Upper lobe of left lung (tissue), 6 donors: ENCODE data around the gene NTN1. TPM values are rescaled to one million over a fixed set of nuclear protein-coding genes. Genes with fewer than 3 reads are reported as not detected.

Source experiments
- ATAC-seq, 2 donors: fragments of 200-7000 bp; cut with Tn5 transposase; one replicate each; pipeline ENCODE4 v1.9.1; 2022; ENCODE audit warnings: mild to moderate bottlenecking in 2 of 2, moderate library complexity in 2 of 2; ENCODE audit not compliant: low FRiP score in 2 of 2
- DNase-seq, 2 donors: peaks; one replicate each; pipeline ENCODE4 v3.0.0-alpha.2; 2019 to 2020
- H3K27ac ChIP-seq, 4 donors: fragments of 200-600 bp; sonication (generic); one replicate each; pipeline ENCODE4 v1.5.1; 2016 to 2019
- H3K27me3 ChIP-seq, 4 donors: fragments of 200-600 bp; sonication (generic); one replicate each; pipeline ENCODE4 v1.5.1; 2017 to 2019
- H3K36me3 ChIP-seq, 4 donors: fragments of 200-600 bp; sonication (generic); one replicate each; pipeline ENCODE4 v1.5.1; 2016 to 2019
- H3K4me1 ChIP-seq, 4 donors: fragments of 200-600 bp; sonication (generic); one replicate each; pipeline ENCODE4 v1.5.1; 2018 to 2019
- H3K4me3 ChIP-seq, 4 donors: fragments of 200-600 bp; sonication (generic); one replicate each; pipeline ENCODE4 v1.5.1; 2017 to 2019; ENCODE audit warnings: mild to moderate bottlenecking in 2 of 4, moderate library complexity in 1 of 4
- H3K9me3 ChIP-seq, 4 donors: fragments of 200-600 bp; sonication (generic); one replicate each; pipeline ENCODE4 v1.5.1; 2018 to 2019
- EP300 ChIP-seq, 4 donors: sonication (generic); formaldehyde crosslinking; IDR thresholded peaks; one replicate each; pipeline ENCODE4 v1.5.1; 2017; ENCODE audit warnings: antibody characterized with exemption in 4 of 4, control low read depth in 2 of 4
- POLR2A ChIP-seq, 4 donors: fragments of 450-650 bp; IDR thresholded peaks; one replicate each; pipeline ENCODE4 v1.5.1; 2016 to 2017; ENCODE audit warnings: antibody characterized with exemption in 4 of 4, mild to moderate bottlenecking in 2 of 4
- POLR2AphosphoS5 ChIP-seq, 2 donors: sonication (generic); formaldehyde crosslinking; IDR thresholded peaks; one replicate each; pipeline ENCODE4 v1.5.1; 2017; ENCODE audit warnings: antibody characterized with exemption in 2 of 2
- WGBS, 2 donors: methylation state at CpG; one replicate each; pipeline ENCODE4 v1.1.5; 2017 to 2018; 5-methylcytosine and 5-hydroxymethylcytosine counted together
- total RNA-seq, 6 donors: library from RNA; depleted of rRNA in 4 of 6; stranded (reverse); fragments of >200 nt in 4 of 6; gene quantifications; one replicate each; pipeline versions ENCODE4 v1.1.0 to v1.2.1, GENCODE V29; 2016 to 2021
- TF ChIP-seq, protein P1 (sequence below), 6 experiments: fragments of 450-650 bp in 4 of 6; fragments of 200-600 bp in 2 of 6; sonication (generic) in 2 of 6; IDR thresholded peaks; one replicate each; pipeline ENCODE4 v1.5.1; 2016 to 2019; ENCODE audit warnings: antibody characterized with exemption in 6 of 6
- donor health status: DM: no; HTN: no; CAD: no; lungs with moderate emphysema.
- donor health status: DM: no; HTN: yes; CAD: no; lungs with severe emphysema.

Gene NTN1
- total RNA-seq, 6 donors from 2014 or later = 2.6 to 9.1 (median 4.1) TPM

DNA sequence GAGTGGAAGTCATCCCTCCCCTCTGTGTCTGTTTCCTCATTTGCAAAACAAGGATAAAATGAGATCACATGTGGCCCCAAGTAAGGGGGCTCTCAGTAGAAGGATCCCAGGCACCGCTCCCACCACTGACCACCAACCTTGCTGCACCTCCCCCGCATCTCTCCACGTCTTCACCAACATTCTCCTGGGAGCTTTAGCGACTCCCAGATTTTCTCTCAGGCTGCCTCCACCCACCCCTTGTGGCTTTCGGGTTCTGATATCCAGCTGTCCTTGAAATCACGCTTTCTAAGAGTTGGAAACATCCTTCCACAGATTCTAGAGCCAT is 16.4 kb upstream of the NTN1 start:
- H3K4me1 ChIP-seq = peaks cover 14 to 27% (median 20%) of the 10 kb centered on the region in 4 donors
- ATAC-seq (no peak), DNase-seq (no peak)
- no peak overlapping the region for H3K4me3 ChIP-seq
- WGBS, 2 donors = 65 to 69% methylated on average over 6 of the region's 6 CpGs
- no peaks in the 10 kb centered on the region for H3K9me3 ChIP-seq
- no peak overlapping the region for H3K27ac ChIP-seq
- no peaks in the 10 kb centered on the region for H3K36me3 ChIP-seq
- TF ChIP-seq POLR2A (IDR thresholded peaks at IDR 0.05) (no peak), POLR2AphosphoS5 (IDR thresholded peaks at IDR 0.05) (no peak), EP300 (IDR thresholded peaks at IDR 0.05) (no peak)
- TF ChIP-seq, protein P1, sequence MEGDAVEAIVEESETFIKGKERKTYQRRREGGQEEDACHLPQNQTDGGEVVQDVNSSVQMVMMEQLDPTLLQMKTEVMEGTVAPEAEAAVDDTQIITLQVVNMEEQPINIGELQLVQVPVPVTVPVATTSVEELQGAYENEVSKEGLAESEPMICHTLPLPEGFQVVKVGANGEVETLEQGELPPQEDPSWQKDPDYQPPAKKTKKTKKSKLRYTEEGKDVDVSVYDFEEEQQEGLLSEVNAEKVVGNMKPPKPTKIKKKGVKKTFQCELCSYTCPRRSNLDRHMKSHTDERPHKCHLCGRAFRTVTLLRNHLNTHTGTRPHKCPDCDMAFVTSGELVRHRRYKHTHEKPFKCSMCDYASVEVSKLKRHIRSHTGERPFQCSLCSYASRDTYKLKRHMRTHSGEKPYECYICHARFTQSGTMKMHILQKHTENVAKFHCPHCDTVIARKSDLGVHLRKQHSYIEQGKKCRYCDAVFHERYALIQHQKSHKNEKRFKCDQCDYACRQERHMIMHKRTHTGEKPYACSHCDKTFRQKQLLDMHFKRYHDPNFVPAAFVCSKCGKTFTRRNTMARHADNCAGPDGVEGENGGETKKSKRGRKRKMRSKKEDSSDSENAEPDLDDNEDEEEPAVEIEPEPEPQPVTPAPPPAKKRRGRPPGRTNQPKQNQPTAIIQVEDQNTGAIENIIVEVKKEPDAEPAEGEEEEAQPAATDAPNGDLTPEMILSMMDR (IDR thresholded peaks at IDR 0.05) = no peak
- H3K27me3 ChIP-seq = peaks cover 3 to 37% (median 24%) of the 10 kb centered on the region in 4 donors

DNA sequence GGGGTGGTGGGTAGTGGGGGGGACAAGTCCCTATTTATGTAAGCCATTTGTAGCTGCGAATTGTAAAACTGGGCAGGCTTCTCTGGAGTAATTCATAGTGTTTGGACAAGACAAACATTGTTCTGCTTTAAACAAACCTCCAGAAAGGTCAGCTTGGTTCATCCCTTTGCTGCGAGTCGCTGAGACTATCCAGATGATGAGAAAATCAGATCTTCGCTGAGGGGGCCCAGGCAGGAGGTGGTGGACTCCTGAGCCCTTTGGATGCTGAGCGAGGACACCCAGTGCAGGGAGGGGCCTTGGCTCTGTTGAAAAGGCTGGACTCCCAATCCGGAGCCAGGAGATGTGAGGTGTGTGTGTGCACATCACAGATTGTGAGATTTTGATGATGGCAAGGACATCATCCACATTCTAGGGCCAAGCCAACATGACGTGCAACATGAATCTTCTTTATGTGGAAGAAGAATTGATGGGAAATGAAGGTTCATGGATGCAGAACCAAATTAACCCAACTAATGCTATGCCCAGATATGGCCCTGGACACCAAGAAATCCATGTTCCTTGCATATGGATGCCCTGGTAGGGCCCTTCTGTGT is 15.0 kb upstream of the NTN1 start:
- 71 to 78% methylated on average over 7 of the region's 7 CpGs for WGBS, 2 donors
- H3K4me1 ChIP-seq = peaks cover 14 to 27% (median 20%) of the 10 kb centered on the region in 4 donors
- H3K9me3 ChIP-seq = no peaks in the 10 kb centered on the region
- DNase-seq (no peak), ATAC-seq (no peak)
- no peak overlapping the region for H3K4me3 ChIP-seq
- TF ChIP-seq POLR2A (IDR thresholded peaks at IDR 0.05) (no peak), POLR2AphosphoS5 (IDR thresholded peaks at IDR 0.05) (no peak), EP300 (IDR thresholded peaks at IDR 0.05) (no peak)
- TF ChIP-seq, protein P1 (IDR thresholded peaks at IDR 0.05) = no peak
- no peak overlapping the region for H3K27ac ChIP-seq
- no peaks in the 10 kb centered on the region for H3K36me3 ChIP-seq
- H3K27me3 ChIP-seq = peaks cover 3 to 37% (median 24%) of the 10 kb centered on the region in 4 donors

DNA sequence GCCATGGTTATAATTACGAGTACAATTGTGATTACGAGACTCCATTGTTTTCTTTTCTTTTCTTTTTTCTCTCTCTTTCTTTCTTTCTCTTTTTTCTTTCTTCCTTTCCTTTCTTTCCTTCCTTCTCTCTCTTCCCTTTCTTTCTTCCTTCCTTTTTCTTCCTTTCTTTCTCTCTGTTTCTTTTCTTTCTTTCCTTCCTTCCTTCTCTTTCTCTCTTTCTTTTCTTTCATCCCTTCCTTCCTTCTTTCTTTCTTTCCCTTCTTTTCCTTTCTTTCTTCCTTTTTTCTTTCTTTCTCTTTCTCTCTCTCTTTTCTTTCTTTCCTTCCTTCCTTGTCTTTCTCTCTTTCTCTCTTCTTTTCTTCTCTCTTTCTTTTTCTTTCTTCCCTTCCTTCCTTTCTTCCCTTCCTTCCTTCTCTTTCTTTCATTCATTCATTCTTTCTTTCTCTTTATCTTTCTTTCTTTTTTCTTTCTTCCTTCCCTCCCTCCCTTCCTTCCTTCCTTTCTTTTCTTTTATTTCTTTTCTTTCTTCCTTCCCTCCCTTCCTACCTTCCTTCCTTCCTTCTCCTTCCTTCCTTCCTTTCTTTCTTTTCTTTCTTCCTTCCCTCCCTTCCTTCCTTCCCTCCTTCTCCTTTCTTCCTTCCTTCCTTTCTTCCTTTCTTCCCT is 14.1 kb upstream of the NTN1 start:
- H3K9me3 ChIP-seq = no peaks in the 10 kb centered on the region
- peaks cover 3 to 35% (median 22%) of the 10 kb centered on the region in 4 donors for H3K27me3 ChIP-seq
- TF ChIP-seq EP300 (IDR thresholded peaks at IDR 0.05) (no peak), POLR2A (IDR thresholded peaks at IDR 0.05) (no peak), POLR2AphosphoS5 (IDR thresholded peaks at IDR 0.05) (no peak)
- TF ChIP-seq, protein P1 (IDR thresholded peaks at IDR 0.05) = no peak
- ATAC-seq (no peak), DNase-seq (no peak)
- no peak overlapping the region for H3K27ac ChIP-seq
- WGBS, 2 donors = 97 to 100% methylated on average over 2 of the region's 2 CpGs
- no peak overlapping the region for H3K4me3 ChIP-seq
- no peaks in the 10 kb centered on the region for H3K36me3 ChIP-seq
- H3K4me1 ChIP-seq = peaks cover 14 to 26% (median 20%) of the 10 kb centered on the region in 4 donors

DNA sequence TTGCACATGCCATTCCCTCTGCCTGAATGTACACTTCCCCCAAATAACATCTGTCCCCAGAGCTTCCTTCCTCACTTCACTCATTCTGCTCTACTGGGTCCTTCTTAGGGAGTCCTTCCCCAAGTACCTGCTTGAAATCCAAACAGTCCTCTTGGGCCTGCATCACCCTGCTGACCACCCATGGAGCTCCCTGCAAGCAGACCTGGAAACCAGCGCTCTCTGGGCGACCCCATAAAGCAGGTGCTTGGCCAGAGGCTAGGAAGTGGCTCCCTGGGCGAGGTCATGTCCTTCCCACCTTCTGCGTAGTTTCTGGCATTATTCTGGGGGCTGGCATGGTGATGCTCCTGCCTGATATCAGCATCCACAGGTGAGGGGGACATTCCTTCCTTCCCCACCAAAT is 12.2 kb upstream of the NTN1 start:
- ATAC-seq (no peak), DNase-seq (no peak)
- TF ChIP-seq EP300 (IDR thresholded peaks at IDR 0.05) (no peak), POLR2A (IDR thresholded peaks at IDR 0.05) (no peak), POLR2AphosphoS5 (IDR thresholded peaks at IDR 0.05) (no peak)
- TF ChIP-seq, protein P1 (IDR thresholded peaks at IDR 0.05) = no peak
- H3K4me1 ChIP-seq = peaks cover under 1 to 7% (median 4%) of the 10 kb centered on the region in 4 donors
- 80 to 90% methylated on average over 4 of the region's 4 CpGs for WGBS, 2 donors
- no peaks in the 10 kb centered on the region for H3K36me3 ChIP-seq
- H3K27ac ChIP-seq = no peak overlapping the region
- no peak overlapping the region for H3K4me3 ChIP-seq
- H3K27me3 ChIP-seq = peaks cover 2 to 16% (median 8%) of the 10 kb centered on the region in 4 donors
- no peaks in the 10 kb centered on the region for H3K9me3 ChIP-seq
